Measurements from ENCODE around the gene TEAD1.

- no peak for TF ChIP-seq CTCF (conservative IDR thresholded peaks at IDR 0.05; ENCODE audit: low read depth in 2 of 2)
- no peak for TF ChIP-seq EZH2 (IDR thresholded peaks at IDR 0.05; ENCODE audit: low read depth, unreplicated experiment)
- no peak for TF ChIP-seq REST (IDR thresholded peaks at IDR 0.05; ENCODE audit: unreplicated experiment)
- no peak for TF ChIP-seq EZH2phosphoT487 (IDR thresholded peaks at IDR 0.05; ENCODE audit: unreplicated experiment)
- no peak for TF ChIP-seq POLR2AphosphoS5 (IDR thresholded peaks at IDR 0.05; ENCODE audit: low read depth)
- TF ChIP-seq ETS1 (IDR thresholded peaks at IDR 0.05) = no peak
- TF ChIP-seq CREB1 (CRISPR knock-in tag; IDR thresholded peaks at IDR 0.05; ENCODE audit: low read depth) = no peak
- TF ChIP-seq NANOG (IDR thresholded peaks at IDR 0.05; ENCODE audit: borderline replicate concordance) = no peak
- no peak for TF ChIP-seq JUNB (IDR thresholded peaks at IDR 0.05; ENCODE audit: unreplicated experiment)
- TF ChIP-seq ZNF114 (CRISPR knock-in tag; IDR thresholded peaks at IDR 0.05) = no peak
- no peak for TF ChIP-seq STAT1 (IDR thresholded peaks at IDR 0.05; ENCODE audit: unreplicated experiment)
- no peak for TF ChIP-seq ZNF331 (CRISPR knock-in tag; IDR thresholded peaks at IDR 0.05; ENCODE audit: low read depth)
- no peak for TF ChIP-seq ZNF462 (CRISPR knock-in tag; IDR thresholded peaks at IDR 0.05)
These were observed 183.4 kb downstream of the TEAD1 start for GRCh38 chr11:12857572-12857971.
